HL-60 (cell line): ENCODE measurements around the gene TREH.

Source experiments
- GABPA ChIP-seq: IDR thresholded peaks from 2 replicates; pipeline ENCODE4 v1.6.1; 2012; ENCODE audit warnings: low read depth
- POLR2AphosphoS5 ChIP-seq: IDR thresholded peaks from 2 replicates; pipeline ENCODE4 v1.6.1; 2012; ENCODE audit warnings: low read depth
- SPI1 ChIP-seq: IDR thresholded peaks from 2 replicates; pipeline ENCODE4 v1.6.1; 2012; ENCODE audit warnings: low read depth, mild to moderate bottlenecking, borderline replicate concordance
- TF ChIP-seq, protein P1 (sequence below): IDR thresholded peaks from one replicate; pipeline ENCODE4 v1.5.1; 2011; ENCODE audit warnings: low read length, control low read depth, inconsistent platforms; ENCODE audit not compliant: insufficient read depth
- TF ChIP-seq, protein P2 (sequence below): IDR thresholded peaks from 2 replicates; pipeline ENCODE4 v1.6.1; 2012; ENCODE audit warnings: low read depth; ENCODE audit not compliant: insufficient replicate concordance

DNA sequence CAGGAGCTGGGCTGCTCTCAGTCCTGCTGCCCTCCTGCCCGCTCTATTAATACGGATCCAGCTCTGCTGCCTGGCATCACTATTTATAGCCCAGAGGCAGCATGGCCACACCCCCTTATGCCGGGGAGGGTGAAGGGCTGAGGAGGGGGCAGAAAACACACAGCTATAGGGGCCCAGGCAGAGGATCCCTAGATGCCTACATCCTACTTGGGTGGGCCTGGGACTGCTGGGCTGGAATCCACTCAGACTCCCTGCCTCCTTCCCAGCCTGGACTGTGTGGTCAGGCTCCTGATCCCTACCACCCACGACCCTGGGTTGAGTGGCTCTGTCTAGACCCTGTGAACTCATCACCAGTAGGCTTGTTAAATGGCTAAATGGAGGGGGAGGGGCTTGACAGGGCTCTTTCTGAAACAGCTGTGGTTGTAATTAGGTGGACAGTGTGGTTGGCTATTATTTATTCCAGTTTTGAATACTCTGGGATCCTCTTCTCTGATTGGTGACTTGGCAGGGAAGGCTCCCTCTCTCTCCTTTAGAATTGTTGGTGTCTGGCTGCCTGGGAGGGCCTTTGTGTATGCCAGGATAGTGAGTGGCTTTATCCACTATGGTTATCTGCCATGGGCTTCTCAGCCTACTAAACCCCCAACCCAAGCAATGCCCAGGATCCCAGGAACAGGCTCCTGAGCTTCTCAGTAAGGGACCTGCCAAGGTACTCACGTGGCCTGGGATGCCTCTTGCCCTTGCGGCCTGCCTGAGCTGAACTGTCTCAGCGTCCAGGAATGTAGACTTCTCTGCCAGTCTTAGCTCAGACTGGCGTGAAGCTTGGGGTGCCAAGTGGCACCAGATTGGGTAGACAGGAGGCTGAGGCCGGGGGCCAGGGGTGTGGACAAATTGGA, 56.8 kb downstream of the TREH start:
- TF ChIP-seq POLR2AphosphoS5 (no peak), SPI1 (no peak), GABPA (no peak)
- TF ChIP-seq, protein P1, sequence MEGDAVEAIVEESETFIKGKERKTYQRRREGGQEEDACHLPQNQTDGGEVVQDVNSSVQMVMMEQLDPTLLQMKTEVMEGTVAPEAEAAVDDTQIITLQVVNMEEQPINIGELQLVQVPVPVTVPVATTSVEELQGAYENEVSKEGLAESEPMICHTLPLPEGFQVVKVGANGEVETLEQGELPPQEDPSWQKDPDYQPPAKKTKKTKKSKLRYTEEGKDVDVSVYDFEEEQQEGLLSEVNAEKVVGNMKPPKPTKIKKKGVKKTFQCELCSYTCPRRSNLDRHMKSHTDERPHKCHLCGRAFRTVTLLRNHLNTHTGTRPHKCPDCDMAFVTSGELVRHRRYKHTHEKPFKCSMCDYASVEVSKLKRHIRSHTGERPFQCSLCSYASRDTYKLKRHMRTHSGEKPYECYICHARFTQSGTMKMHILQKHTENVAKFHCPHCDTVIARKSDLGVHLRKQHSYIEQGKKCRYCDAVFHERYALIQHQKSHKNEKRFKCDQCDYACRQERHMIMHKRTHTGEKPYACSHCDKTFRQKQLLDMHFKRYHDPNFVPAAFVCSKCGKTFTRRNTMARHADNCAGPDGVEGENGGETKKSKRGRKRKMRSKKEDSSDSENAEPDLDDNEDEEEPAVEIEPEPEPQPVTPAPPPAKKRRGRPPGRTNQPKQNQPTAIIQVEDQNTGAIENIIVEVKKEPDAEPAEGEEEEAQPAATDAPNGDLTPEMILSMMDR = no peak
- TF ChIP-seq, protein P2, sequence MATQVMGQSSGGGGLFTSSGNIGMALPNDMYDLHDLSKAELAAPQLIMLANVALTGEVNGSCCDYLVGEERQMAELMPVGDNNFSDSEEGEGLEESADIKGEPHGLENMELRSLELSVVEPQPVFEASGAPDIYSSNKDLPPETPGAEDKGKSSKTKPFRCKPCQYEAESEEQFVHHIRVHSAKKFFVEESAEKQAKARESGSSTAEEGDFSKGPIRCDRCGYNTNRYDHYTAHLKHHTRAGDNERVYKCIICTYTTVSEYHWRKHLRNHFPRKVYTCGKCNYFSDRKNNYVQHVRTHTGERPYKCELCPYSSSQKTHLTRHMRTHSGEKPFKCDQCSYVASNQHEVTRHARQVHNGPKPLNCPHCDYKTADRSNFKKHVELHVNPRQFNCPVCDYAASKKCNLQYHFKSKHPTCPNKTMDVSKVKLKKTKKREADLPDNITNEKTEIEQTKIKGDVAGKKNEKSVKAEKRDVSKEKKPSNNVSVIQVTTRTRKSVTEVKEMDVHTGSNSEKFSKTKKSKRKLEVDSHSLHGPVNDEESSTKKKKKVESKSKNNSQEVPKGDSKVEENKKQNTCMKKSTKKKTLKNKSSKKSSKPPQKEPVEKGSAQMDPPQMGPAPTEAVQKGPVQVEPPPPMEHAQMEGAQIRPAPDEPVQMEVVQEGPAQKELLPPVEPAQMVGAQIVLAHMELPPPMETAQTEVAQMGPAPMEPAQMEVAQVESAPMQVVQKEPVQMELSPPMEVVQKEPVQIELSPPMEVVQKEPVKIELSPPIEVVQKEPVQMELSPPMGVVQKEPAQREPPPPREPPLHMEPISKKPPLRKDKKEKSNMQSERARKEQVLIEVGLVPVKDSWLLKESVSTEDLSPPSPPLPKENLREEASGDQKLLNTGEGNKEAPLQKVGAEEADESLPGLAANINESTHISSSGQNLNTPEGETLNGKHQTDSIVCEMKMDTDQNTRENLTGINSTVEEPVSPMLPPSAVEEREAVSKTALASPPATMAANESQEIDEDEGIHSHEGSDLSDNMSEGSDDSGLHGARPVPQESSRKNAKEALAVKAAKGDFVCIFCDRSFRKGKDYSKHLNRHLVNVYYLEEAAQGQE = no peak
